ENCODE measurements around the gene GOLT1A. TPM values are rescaled to one million over a fixed set of nuclear protein-coding genes. Genes with fewer than 3 reads are reported as not detected.

GOLT1A gene
- total and polyA plus RNA-seq, 10 of the 15 experiments (the other 5 are each of a cell fraction or from before 2014, with no cell fraction given), result 0.09 to 0.46 TPM; not detected in 8

GRCh38 chr1:204174958-204175357 lies 38.8 kb downstream of the GOLT1A start:
- BruUV-seq (replicated peaks), result no TSS peak
- no peak overlapping the region for H3K27ac ChIP-seq (ENCODE audit: control insufficient read depth, insufficient read depth)
- no peaks in the 10 kb centered on the region for H4K20me1 ChIP-seq (ENCODE audit: control insufficient read depth, insufficient read depth)
- WGBS (ENCODE audit: insufficient coverage, insufficient replicate concordance, low lambda C conversion rate, missing lambda C conversion rate), result 27% methylated on average over 3 of the region's 3 CpGs
- no peak overlapping the region for H3K9ac ChIP-seq (ENCODE audit: control insufficient read depth, insufficient read depth, low read length)
- SMC1A ChIA-PET (ENCODE audit: uncharacterized antibody, unreplicated experiment), result interaction anchor here (0.6 to 1.4 kb wide), 3 partner anchors 24 to 169 kb away, joined by 3 to 4 read pairs (median 3); no protein-coding TSS in a partner anchor
- POLR2A ChIA-PET, result no interaction called here
- FAIRE-seq (no peak), ATAC-seq (no peak), DNase-seq (ENCODE audit: low read depth, low spot score) (no peak)
- H3K4me3 ChIP-seq, result no peak overlapping the region
- no peaks in the 10 kb centered on the region for H3K4me1 ChIP-seq (ENCODE audit: control insufficient read depth, insufficient read depth, low read length)
- no peak overlapping the region for H2AFZ ChIP-seq (ENCODE audit: control insufficient read depth, low read depth, low read length)
- peaks cover 2% of the 10 kb centered on the region; the same call in 1 of the 3 replicates for H3K9me3 ChIP-seq (replicated peaks; ENCODE audit: control insufficient read depth, insufficient read depth, low read length)
- RAD21 ChIA-PET (ENCODE audit: unreplicated experiment), result no interaction called here
- no peak overlapping the region for H3K4me2 ChIP-seq (ENCODE audit: control insufficient read depth, insufficient read depth)
- no peak for TF ChIP-seq ZBTB11 (CRISPR knock-in tag; IDR thresholded peaks at IDR 0.05)
- no peak for TF ChIP-seq RAD21 (IDR thresholded peaks at IDR 0.05; ENCODE audit: insufficient read depth, low read depth, low read length)
- no peak for TF ChIP-seq NFYA (IDR thresholded peaks at IDR 0.05; ENCODE audit: borderline replicate concordance, low read depth, low read length)
- TF ChIP-seq TBL1XR1 (IDR thresholded peaks at IDR 0.05; ENCODE audit: low read depth, low read length), result no peak
- no peak for TF ChIP-seq RUNX3 (IDR thresholded peaks at IDR 0.05; ENCODE audit: low read length)
- intact Hi-C loops (cut with micrococcal nuclease; ENCODE audit: unreplicated experiment), result no loop called here
- CTCF ChIA-PET, result interaction anchor here (1.1 to 3.0 kb wide), 3 partner anchors 9 to 32 kb away, joined by 3 to 18 read pairs (median 3); partner anchors contain the start of gene REN
- peaks cover 0 to 2% of the 10 kb centered on the region in 2 experiments; a peak in 2 of 4 replicates for H3K27me3 ChIP-seq (replicated peaks in 1 of 2; ENCODE audit: control insufficient read depth in 2 of 2, insufficient read depth in 2 of 2, low read length in 1 of 2)
- H3K36me3 ChIP-seq (ENCODE audit: control insufficient read depth in 2 of 2, insufficient read depth in 2 of 2, low read length in 1 of 2), result no peaks in the 10 kb centered on the region
- no peaks in the 10 kb centered on the region for H3K79me2 ChIP-seq (ENCODE audit: control insufficient read depth, insufficient read depth, low read length)
- in situ Hi-C loops (cut with MboI), result no loop called here
